Ascending aorta (tissue), 2 donors: ENCODE results near the gene CKS1B. TPM values are rescaled to one million over a fixed set of nuclear protein-coding genes. Genes with fewer than 3 reads are reported as not detected.

ENCODE experiments used
- DNase-seq, 2 donors: peaks; one replicate each; pipeline ENCODE4 v3.0.0-alpha.2; 2019; ENCODE audit warnings: low spot score in 2 of 2
- H3K27ac ChIP-seq, 2 donors: fragments of 200-600 bp; sonication (generic); one replicate each; pipeline ENCODE4 v1.5.1; 2016 to 2017; ENCODE audit warnings: mild to moderate bottlenecking in 1 of 2
- H3K27me3 ChIP-seq: fragments of 200-600 bp; sonication (generic); one replicate; pipeline ENCODE4 v1.5.1; 2017
- H3K36me3 ChIP-seq, 2 donors: fragments of 200-600 bp; sonication (generic); one replicate each; pipeline ENCODE4 v1.5.1; 2016
- H3K4me1 ChIP-seq, 2 donors: fragments of 200-600 bp; sonication (generic); one replicate each; pipeline ENCODE4 v1.5.1; 2016 to 2017; ENCODE audit warnings: mild to moderate bottlenecking in 1 of 2
- H3K4me3 ChIP-seq, 2 donors: fragments of 200-600 bp; sonication (generic); one replicate each; pipeline ENCODE4 v1.5.1; 2016 to 2017; ENCODE audit warnings: mild to moderate bottlenecking in 1 of 2
- H3K9me3 ChIP-seq, 2 donors: fragments of 200-600 bp; sonication (generic); one replicate each; pipeline ENCODE4 v1.5.1; 2016
- CTCF ChIP-seq, 3 experiments: fragments of 200-600 bp in 2 of 3; fragments of 450-650 bp in 1 of 3; sonication (generic) in 2 of 3; IDR thresholded peaks; one replicate each; pipeline ENCODE4 v1.5.1; 2016 to 2019; ENCODE audit warnings: antibody characterized with exemption in 3 of 3, mild to moderate bottlenecking in 1 of 3, moderate library complexity in 1 of 3
- intact Hi-C: fragments of 100-400 bp; cut with DNase I; formaldehyde crosslinking; loops from one replicate; pipeline ENCODE4 v1.15.1; 2023
- total RNA-seq: library from RNA; depleted of rRNA; stranded (reverse); fragments of >200 nt; gene quantifications from one replicate; pipeline ENCODE4 v1.1.0, GENCODE V29; 2016

CKS1B gene
- total RNA-seq, 1 donor from 2014 or later = 40.4 TPM

GRCh38 chr1:154935749-154936554 lies 38.5 kb upstream of the CKS1B start:
- DNase-seq = no peak
- Histone ChIP-seq H3K4me3 (peak overlapping the region; percentile 73 to 75), H3K9me3 (no peaks in the 10 kb centered on the region), H3K4me1 (peaks cover 0 to 13% of the 10 kb centered on the region in 2 donors), H3K27ac (peak overlapping the region; percentile 97 to 98), H3K36me3 (peaks cover 3 to 10% of the 10 kb centered on the region in 2 donors), H3K27me3 (no peaks in the 10 kb centered on the region)
- TF ChIP-seq CTCF (IDR thresholded peaks at IDR 0.05) = no peak
- intact Hi-C loops = loop anchor here (1.0 to 5.0 kb wide), 3 partner anchors 201 to 377 kb away; partner anchors contain the start of gene SLC50A1

- H3K36me3 ChIP-seq = peaks cover 0 to 6% of the 10 kb centered on the region in 2 donors
- H3K4me3 ChIP-seq = peak within 1 kb of the TSS; percentile 73 to 75
- intact Hi-C loops = loop anchor here (1.0 to 5.0 kb wide), 8 partner anchors 20 to 377 kb away; partner anchors contain the start of genes KCNN3, PBXIP1, SLC50A1 and ZBTB7B
- H3K9me3 ChIP-seq = no peaks in the 10 kb centered on the region
- H3K27me3 ChIP-seq = no peaks in the 10 kb centered on the region
- peak; percentile 84 to 98 for DNase-seq
- peak within 1 kb of the TSS; percentile 97 to 98 for H3K27ac ChIP-seq
- TF ChIP-seq CTCF (IDR thresholded peaks at IDR 0.05) = peak in 2 of 3 experiments; percentile 26 to 42
- H3K4me1 ChIP-seq = peaks cover 0 to 13% of the 10 kb centered on the region in 2 donors
These were observed 37.9 kb upstream of the CKS1B start, which contains the start of gene PMVK for GRCh38 chr1:154936555-154937084. Gene PMVK, minus strand, starts transcription at chr1:154936719. Its CDS starts 34 bp downstream, at chr1:154936685.

GRCh38 chr1:154937085-154937987 lies 37.1 kb upstream of the CKS1B start:
- Histone ChIP-seq H3K9me3 (no peaks in the 10 kb centered on the region), H3K27ac (peak overlapping the region; percentile 97 to 98), H3K4me3 (peak overlapping the region; percentile 73 to 75), H3K27me3 (no peaks in the 10 kb centered on the region), H3K4me1 (peaks cover 0 to 17% of the 10 kb centered on the region in 2 donors), H3K36me3 (no peaks in the 10 kb centered on the region)
- DNase-seq = peak; percentile 72 to 94
- intact Hi-C loops = loop anchor here (1.0 to 5.0 kb wide), 7 partner anchors 19 to 310 kb away; partner anchors contain the start of genes KCNN3, PBXIP1, SLC50A1 and ZBTB7B
- TF ChIP-seq CTCF (IDR thresholded peaks at IDR 0.05) = peak; percentile 38 to 44 (median 39)

- intact Hi-C loops = loop anchor here (1.0 to 5.0 kb wide), 7 partner anchors 18 to 311 kb away; partner anchors contain the start of genes KCNN3, PBXIP1, SLC50A1 and ZBTB7B
- Histone ChIP-seq H3K27me3 (no peaks in the 10 kb centered on the region), H3K9me3 (no peaks in the 10 kb centered on the region), H3K4me3 (peak overlapping the region; percentile 73 to 75), H3K27ac (peak overlapping the region; percentile 97 to 98), H3K36me3 (no peaks in the 10 kb centered on the region), H3K4me1 (peaks cover 0 to 17% of the 10 kb centered on the region in 2 donors)
- no peak for TF ChIP-seq CTCF (IDR thresholded peaks at IDR 0.05)
- no peak for DNase-seq
These were observed 36.5 kb upstream of the CKS1B start for GRCh38 chr1:154937988-154938386.
